HG03280 (cell line): Measurements from ENCODE around the gene BIN1.

ENCODE experiments used
- ATAC-seq: cut with Tn5 transposase; IDR thresholded peaks from one replicate; pipeline ENCODE4 v1.9.1; 2021; ENCODE audit warnings: mild to moderate bottlenecking, moderate library complexity; ENCODE audit not compliant: unreplicated experiment

The BIN1 gene

DNA sequence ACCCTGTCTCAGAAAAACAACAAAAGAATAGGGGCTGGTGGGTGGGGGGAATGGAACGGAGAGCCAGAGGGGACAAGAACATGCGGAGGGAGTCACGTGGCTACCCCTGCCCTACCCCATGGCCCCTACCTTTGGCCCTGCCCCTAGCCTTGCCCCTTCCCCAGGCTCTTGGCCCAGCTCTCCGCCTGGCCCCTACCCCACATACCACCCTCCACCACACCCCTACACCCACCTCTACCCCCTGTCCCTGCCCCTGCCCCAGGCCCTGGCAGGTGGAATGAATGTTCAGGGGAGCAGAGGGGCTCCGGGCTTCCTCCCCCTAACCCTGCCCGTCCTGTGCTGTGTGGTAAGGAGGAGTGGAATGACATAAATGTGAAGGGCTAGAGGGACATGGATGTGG is 15.1 kb downstream of the BIN1 start:
- ATAC-seq, result no peak

DNA sequence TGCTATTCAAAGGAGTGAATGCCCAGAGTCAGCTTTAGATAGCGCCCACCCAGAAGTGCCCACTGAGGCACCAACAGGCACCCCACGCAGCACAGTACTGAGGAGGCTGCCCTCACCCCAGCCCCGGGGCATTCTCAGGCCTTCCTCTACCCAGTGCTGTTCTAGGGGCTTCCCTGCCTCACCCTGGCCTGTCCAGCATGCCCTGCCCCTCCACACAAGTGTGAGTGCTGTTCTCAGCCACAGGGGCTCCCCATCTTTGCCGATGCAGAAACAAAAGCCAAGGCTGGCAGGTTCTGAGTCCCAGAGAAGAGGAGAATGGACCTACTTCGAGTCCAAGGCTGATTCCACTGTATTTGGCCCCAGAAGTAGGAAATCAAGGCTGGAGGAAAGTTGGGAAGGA is 15.8 kb downstream of the BIN1 start:
- no peak for ATAC-seq

DNA sequence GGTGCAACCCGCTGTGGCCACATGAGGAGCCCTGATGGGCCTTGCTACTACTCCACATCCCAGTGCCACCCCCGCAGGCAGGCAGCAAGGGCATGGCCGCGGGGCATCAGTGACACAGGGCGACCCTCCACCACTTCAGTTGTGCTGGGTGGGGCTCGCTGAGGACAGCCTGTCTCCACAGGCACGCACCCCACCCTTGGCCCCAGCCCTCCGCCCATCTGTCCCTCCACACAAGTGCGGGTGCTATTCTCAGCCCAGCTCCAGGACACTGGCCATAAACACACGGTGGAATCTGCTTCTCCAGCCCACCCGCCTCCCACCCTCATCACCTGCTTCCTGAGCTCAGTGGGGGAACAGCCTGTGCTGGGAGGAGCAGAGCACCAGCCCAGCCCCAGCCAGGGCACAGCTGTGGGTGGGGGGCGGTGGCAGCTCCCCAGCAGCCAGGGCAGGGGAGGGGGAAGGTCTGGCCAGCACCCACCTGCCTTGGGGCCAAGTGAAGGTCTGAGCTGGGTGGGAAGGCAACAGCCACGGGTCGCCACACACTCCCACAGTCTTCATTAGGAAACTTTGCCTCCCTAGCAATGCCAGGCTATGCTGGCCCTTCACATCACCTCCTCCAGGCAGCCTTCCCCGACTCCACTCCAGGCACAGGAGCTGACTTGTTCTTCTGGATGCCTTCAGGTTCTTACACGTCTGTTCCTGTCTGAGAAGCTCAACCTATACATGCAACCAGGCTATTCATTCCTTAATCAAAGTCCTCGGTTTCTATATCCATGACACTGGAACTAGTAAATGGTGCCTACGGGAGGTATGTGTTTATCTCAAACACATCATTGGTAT is 16.5 kb downstream of the BIN1 start:
- no peak for ATAC-seq

DNA sequence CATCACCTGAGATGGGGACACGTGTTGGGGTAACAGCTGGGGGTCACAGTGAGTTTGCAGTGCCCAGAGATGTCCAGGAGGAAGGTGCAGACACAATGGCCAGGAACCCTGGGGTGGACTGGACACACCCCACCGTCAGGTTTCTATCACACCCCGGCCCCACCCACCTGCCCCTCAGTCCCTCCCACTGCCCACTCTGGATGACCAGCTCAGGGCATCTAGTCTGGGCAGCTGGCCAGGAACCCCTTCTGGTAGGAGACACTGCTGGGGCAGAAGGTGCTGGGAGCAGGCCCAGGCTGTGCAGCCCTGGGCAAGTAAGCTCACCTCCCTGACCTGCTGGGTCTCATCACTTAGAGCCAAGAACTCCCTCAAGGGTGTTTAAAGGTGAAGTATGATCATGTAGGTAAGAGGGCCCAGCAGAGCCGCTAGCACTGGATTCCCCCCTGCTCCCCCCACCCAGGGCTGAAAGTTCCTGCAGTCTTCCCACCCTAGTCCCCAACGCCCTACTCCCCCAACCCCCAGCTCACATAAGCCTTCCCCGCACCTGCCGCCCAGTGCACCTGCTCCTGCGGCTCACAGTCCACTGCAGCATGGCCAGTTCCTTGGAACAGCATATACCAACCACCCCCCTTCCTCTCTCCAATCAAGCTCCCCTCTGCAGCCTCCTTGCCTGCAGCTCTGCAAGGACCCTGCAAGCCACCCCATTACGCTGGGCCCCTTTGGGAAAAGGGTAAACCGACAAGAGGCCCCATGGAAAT is 17.3 kb downstream of the BIN1 start:
- ATAC-seq, result no peak

DNA sequence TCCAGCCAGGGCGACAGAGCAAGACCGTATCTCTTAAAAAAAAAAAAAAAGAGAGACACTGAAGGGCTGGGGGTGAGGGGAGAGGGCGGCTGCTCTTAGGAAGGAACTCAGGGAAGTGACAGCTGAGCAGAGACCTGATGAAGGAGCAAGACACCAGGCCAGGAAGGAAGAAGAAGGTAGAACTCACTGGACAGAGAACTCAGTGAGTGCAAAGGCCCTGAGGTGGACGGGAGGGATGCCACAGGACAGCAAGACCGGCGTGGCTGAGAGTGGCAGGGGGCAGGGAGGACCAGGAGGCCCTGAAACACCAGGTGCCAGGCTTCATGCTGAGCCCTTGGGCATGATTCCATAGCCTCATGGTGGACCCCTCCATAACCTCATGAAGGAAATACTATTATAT is 18.2 kb downstream of the BIN1 start:
- ATAC-seq, result no peak

DNA sequence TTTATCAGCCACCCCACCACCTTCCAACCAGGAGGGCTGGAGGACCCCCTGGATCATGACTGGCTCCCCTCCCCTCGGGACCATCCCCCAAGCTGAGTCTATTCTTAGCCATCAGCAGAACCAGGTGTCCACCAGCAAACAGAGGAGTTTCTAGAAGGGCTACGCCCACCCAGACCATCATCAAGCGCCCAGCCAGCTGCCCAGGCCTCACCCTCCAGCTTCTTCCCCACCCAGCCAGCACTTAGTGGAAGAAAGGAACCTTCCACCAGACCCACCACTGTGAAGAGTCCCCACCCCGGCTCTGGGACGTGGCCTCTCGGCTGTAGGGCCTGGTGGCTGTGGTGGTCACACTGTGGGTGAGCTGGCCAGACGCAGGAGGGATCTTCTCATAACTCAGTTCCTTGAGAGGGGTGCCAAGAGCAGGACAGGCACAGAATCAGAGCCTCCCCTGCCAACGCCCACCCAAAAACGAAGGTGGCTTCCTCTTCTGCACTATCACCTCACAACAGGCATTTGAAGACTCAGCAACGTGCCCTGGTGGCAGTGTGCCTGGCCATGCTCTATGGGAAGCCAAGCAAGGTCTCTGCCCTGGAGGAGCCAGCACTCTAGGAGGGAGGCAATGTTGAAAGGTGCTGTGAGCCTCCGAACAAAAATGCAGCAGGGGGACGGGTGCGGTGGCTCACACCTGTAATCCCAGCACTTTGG is 19.0 kb downstream of the BIN1 start:
- no peak for ATAC-seq

DNA sequence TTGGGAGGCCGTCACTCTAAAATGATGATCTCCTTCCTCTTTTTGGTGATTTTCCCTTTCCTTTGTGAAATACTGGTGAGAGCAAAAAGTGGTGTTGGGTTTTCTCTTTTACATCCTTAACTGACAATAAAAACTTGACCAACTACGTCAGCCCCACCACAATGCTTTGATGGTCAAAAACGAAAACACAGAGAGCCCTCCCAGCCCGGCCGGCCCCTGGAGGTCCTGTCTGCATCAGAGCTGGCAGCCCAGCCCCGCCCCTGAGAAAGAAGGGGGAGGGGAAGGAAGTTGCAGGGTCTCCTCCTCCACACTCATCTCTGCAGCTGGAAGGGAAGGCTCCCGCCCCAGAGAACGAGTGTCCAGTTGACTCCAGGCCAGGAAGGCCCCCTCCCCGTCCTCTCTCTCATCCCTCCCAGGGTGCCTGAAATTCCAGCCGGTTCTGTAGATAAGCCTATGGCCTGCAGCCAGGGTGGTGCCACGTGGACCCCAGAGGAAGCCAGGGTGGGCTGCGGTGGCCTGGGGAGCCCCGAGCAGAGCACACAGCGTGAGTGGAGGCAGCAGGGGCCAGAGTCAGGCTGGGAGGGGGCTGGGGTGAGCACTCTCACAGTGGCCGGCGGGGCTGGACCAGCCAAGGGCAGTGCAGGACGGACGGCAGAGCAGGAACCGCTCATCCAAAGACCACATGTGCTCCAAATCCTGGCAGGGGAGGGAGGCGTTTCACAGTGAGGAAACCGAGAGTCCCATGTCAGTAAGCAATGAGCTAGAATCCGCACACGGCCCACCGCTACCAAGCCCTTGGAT is 19.8 kb downstream of the BIN1 start:
- peak; percentile 74 for ATAC-seq

DNA sequence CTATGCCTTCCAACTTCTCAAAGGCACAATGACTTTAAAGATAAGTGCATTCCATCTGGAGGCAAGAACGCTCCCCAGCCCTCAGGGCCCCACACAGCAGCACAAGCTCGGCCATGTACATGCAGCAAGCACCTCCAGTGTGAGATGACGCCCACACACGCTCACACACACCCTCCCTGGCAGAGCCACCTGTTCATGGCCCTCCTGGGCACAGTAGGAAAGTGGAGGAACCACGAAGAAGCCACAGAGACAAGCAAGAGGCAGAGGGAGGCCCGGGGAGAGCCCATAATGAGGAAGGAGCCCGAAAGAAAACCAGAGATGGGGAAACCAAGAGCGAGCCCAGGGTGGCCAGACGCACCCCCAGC is 21.7 kb downstream of the BIN1 start:
- no peak for ATAC-seq

DNA sequence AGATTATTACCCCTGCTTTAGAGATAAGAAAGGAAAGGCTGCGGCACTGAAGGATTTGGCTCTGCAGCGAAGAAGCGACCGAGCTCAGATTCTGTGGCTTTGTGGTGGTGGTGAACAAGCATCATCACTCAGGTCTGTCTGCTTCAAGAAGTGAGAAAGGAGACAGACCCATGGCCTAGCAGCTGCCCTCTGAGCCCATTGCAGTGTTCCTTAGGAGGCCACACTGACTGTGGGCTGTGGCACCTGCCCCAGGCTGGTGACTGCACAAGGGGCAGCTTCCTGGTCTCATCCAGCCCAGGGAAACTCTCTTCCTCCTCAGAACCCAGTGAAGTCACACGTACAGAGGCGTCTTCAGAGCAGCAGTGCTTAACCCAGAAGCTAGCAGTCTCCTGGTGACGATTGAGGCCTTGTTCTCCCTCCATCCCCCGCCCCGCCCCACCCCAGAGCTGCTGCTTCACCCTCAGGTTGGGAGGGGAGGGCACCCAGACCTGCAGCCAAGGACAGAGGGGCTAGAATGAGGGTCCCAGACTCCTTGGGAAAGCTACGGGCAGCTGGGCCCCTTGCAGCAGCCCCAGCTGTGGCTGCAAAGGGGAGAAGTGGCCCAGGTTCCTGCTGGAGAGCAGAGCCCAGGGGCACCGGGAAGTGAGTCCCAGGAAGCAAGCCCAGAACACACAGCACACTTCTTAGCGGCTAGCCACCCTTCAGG is 22.2 kb downstream of the BIN1 start:
- ATAC-seq, result no peak

DNA sequence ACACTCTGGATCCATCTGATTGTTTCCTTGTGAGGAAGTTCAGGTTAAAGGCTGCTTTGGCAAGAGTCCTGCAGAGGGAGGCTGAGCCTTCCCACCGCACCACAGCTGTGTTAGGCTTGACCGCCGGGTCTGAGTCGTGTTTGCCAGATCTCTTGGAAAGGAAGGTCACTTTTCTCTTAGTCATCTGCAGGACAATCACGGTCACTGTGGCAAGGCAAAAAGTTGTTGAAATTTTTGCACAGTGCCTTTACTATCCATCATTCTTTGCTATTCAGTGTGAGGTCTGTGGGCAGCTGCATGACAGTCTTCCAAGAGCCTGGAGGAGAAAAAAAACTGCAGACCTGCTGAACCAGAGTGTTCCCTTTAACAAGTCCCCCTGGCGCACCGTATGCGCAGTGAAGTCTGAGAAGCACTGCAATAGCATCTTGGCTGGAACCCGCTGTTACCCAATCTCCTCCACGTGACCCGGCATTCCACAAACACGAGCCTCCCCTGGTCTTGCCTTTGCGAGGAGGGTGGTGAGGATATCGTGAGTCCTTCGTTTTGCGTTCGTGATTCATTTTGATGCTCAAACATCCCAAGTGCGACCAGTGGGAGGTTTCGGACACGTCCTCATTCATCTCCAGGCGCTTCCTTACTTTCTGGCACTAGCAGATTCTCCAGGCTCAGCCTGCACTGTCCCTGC is 23.0 kb downstream of the BIN1 start:
- ATAC-seq, result no peak

DNA sequence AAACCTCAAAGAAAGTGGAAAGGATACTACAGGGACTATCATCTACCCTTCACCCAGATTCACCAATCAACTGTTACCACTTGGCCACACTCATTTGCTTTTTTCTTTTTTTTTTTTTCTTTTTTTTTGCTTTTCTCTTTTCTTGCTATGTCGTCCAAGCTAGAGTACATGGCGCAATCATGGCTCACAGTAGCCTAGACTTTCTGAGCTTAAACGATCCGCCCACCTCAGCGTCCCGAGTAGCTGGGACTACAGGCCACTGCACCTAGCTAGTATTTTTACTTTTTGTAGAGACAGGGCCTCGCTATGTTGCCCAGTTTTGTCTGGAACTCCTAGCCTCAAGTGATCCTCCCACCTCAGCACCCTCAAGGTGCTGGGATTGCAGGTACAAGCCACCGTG is 24.0 kb downstream of the BIN1 start:
- ATAC-seq, result no peak

DNA sequence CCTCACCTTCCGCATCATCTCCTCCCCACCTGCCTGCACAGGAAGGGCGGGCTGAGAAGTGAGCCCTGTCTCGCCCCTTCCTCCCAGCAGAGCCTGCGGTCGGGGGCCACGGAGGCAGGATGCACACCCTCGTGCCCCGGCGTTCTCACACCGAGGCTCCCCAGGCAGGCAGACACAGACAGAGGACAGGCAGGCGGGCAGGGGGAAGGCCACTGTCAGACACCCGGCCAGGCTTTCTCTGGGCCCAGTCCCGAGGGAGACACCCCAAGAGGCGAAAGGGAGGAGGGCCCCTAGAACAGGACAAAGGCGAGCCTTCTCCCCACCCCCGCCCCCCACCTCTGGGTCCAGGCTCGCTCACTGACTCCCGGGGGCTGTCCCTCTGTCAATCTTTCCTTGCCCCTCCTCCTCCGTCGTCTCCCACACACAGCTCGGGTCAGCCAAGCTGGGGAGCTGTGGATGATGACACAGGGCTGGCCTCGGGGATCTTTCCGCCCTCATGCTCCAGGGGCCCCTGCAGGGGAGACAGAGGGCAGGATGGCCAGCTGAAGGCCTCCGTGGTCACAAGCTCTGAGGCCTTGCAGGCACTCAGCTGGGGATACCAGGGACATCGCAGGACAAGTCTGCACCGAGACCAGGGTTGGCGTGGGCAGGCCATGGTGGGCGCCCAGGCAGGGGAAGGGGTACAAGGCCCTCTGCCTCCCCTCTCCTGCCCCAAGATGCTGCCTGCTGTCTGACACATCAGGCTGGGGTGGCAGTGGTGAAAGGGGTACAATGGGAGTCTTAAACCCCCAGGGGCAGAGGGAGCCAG is 24.9 kb downstream of the BIN1 start:
- ATAC-seq, result peak; percentile 54

DNA sequence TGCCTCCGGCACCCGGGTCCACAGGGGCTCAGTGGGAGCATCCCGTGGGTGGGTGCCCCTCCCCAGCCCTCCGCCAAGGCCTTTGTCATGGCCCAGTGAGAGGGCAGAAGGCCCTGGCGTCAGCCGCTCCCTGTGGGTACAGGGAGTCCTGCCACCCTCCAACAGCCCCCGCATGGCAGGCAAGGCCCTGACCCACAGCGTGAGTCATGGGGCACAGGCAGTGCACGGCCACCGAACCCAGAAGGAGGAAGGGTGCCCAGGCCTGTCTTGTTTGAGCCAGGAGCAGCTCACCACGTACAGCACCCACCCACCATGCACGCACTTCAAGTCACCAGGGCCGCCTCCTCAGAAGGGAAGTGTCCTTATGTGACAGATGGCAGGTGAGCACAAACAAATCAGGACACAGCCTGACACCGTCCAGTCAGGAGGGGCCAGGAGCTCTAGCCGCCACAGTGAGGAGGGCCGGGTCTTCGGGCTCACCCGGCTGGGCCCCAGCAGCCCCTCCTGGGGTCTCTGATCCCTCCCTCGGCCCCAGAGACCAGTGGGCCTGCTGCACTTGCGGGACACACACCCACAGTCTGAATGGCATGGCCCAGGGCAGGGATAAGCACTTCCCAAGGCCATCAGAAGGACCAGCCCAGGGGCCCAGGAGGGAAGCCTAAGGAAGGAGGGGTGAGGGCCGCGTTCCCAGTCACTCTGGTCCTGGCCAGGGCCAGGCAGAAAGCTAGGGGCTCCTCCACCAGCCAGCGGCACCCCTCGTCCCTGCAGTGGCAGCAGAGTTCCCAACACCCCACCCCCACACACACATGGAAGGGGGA is 25.8 kb downstream of the BIN1 start:
- ATAC-seq, result peak; percentile 45

DNA sequence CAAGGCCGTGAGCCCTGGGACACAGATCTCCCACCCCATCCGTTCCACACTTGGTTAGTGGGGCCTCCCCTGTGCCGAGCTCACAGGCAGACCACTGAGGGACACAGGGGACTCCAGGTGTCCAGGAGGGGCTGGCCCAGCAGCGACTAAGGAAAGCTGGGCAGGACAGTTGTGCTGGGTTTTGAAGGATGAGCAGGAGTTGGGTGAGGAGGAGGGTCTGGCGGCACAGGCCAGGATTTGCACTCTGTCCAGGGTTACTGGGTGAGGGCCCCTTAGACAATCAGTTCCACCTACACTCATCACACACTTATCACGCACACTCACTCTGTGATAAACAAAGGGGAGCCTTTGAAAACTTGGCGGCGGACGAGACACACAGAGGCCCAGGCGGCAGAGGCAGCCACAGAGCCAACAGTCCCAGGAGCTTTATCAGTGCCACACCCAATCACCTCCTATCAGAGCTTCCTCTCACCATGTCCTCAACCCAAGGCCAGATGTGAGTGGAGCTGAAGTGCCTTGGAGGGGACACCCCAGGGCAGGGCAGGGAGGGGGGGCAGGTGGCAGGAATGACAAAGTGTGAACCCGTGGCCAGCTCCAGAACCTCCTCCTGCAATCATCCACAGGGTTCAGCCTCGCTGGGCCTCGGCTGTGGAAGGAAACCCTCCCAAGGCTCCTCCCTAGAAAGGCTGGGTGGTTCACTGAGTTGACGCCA is 26.6 kb downstream of the BIN1 start:
- ATAC-seq, result peak; percentile 2

DNA sequence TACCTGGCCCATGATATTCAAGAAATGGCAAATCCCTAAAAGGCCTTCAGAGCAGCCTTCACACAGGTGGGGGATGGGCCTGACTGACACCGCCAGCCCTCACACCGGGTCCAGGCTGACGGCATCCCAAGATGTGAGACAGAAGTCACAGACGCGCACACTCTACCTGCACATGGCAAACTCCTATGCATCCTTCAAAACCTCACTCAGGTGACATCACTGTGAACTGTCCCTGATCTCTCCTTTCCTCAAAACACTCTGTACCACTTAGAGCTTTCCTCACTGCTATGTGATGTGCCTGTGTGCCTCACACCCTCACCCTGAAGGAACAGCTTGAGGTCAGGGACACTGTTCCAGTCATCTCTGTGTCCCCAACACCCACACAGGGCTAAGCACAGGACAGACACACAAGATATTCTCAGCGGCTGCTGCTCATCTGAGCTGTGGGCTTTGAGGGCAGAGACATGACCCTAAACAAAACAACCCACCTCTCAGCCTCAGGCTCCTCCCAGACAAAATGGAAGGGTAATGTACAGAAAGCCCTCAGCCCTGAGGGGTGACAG is 27.5 kb downstream of the BIN1 start:
- ATAC-seq, result no peak

DNA sequence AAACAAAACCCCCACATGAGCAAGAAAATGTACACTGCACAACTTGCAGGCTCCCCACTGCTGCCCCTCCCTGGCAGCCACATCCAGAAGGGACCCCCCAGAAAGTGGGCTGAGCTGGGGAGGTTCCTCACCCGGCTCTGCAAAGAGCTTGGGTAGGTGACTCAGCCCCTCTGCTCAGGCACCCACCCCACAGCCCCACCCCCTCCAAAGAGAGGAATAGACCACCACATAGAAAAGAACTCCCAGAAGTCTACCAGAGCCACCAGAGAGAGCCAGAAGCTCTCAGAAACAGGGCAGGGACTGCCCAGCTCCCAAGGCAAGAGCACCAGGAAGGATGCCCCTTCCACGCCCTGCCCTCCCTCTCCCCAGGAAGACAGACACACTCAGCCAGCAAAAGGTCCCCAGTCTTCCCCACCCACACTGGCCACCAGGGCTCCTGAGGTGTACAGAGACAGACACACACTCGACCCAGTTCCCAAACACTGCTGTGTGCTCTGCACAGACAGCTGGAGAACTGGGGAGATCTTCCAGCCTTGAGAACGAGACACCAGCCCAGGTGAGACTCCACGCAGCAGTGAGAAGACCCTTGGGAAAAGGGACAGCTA is 28.2 kb downstream of the BIN1 start:
- ATAC-seq, result no peak

DNA sequence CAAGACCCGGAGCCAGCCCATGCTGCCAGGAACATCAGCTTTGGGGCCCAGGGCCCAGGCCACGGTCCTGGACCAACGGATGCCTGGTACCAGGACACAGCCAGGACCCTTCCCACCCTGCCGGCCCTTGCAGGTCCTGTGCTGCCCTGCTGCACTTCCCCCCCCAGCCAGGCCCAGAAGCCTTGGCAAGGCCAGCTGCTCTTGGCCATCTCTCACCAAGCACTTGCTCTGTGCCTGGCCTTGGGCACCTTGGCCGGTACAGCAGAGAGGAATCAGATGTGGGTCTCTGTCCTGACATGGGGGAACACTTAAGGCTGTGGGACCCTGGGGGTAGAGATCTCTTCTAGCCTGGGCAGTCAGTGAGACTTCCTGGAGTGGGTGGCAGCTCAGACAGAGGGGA is 28.9 kb downstream of the BIN1 start:
- no peak for ATAC-seq
